Thyroid gland (tissue), 4 donors: ENCODE data around the gene MIF4GD.

Experiments
- CTCF ChIP-seq, 6 experiments: fragments of 200-600 bp in 3 of 6; fragments of 450-650 bp in 3 of 6; sonication (generic) in 3 of 6; IDR thresholded peaks; one replicate each; pipeline ENCODE4 v1.5.1; 2016 to 2019; ENCODE audit warnings: antibody characterized with exemption in 6 of 6, mild to moderate bottlenecking in 2 of 6, inconsistent platforms in 1 of 6, moderate library complexity in 1 of 6
- POLR2A ChIP-seq, 2 donors: fragments of 450-650 bp; IDR thresholded peaks; one replicate each; pipeline ENCODE4 v1.6.1; 2017; ENCODE audit warnings: antibody characterized with exemption in 2 of 2, mild to moderate bottlenecking in 2 of 2, moderate library complexity in 1 of 2

GRCh38 chr17:75318615-75319222 lies 47.7 kb upstream of the MIF4GD start:
- TF ChIP-seq CTCF (IDR thresholded peaks at IDR 0.05) (no peak), POLR2A (IDR thresholded peaks at IDR 0.05) (no peak)
